H9 (cell line): ENCODE data around the gene B4GALNT1. TPM values are rescaled to one million over a fixed set of nuclear protein-coding genes. Genes with fewer than 3 reads are reported as not detected.

Source experiments
- DNase-seq: peaks from one replicate; pipeline ENCODE4 v3.0.0-alpha.2; 2017
- H2AFZ ChIP-seq: one replicate; pipeline ENCODE4 v1.6.1; 2013; ENCODE audit warnings: mild to moderate bottlenecking, low read length, control low read depth, moderate library complexity
- H2AK5ac ChIP-seq: 2 replicates; pipeline ENCODE4 v1.6.1; 2013; ENCODE audit warnings: low read length, control low read depth, mixed read lengths; ENCODE audit not compliant: insufficient read length
- H2BK120ac ChIP-seq: one replicate; pipeline ENCODE4 v1.6.1; 2013; ENCODE audit warnings: low read depth, mild to moderate bottlenecking, low read length, control low read depth, inconsistent platforms; ENCODE audit not compliant: poor library complexity, severe bottlenecking
- H2BK12ac ChIP-seq: 2 replicates; pipeline ENCODE4 v1.6.1; 2013; ENCODE audit warnings: low read length, control low read depth, mixed read lengths, low read depth; ENCODE audit not compliant: insufficient read length
- H2BK15ac ChIP-seq: 2 replicates; pipeline ENCODE4 v1.6.1; 2013; ENCODE audit warnings: low read depth, low read length, control low read depth
- H2BK20ac ChIP-seq: one replicate; pipeline ENCODE4 v1.6.1; 2013; ENCODE audit warnings: low read depth, mild to moderate bottlenecking, low read length, control low read depth, inconsistent platforms; ENCODE audit not compliant: poor library complexity, severe bottlenecking
- H2BK5ac ChIP-seq: 2 replicates; pipeline ENCODE4 v1.6.1; 2013; ENCODE audit warnings: low read length, control low read depth, mixed read lengths; ENCODE audit not compliant: insufficient read length
- H3K14ac ChIP-seq: 2 replicates; pipeline ENCODE4 v1.6.1; 2013; ENCODE audit warnings: low read length, control low read depth; ENCODE audit not compliant: insufficient read depth
- H3K18ac ChIP-seq: 2 replicates; pipeline ENCODE4 v1.6.1; 2013; ENCODE audit warnings: low read depth, mild to moderate bottlenecking, mixed read lengths, low read length, control low read depth; ENCODE audit not compliant: insufficient read length
- H3K23ac ChIP-seq: 2 replicates; pipeline ENCODE4 v1.6.1; 2013; ENCODE audit warnings: low read length, control low read depth, mixed read lengths, low read depth; ENCODE audit not compliant: insufficient read length
- H3K23me2 ChIP-seq: 2 replicates; pipeline ENCODE4 v1.6.1; 2013; ENCODE audit warnings: low read depth, mild to moderate bottlenecking, mixed read lengths, low read length, control low read depth; ENCODE audit not compliant: insufficient read length, poor library complexity, severe bottlenecking
- H3K27ac ChIP-seq: 2 replicates; pipeline ENCODE4 v1.5.1; 2013; ENCODE audit warnings: low read length, control low read depth, mixed read lengths, low read depth; ENCODE audit not compliant: insufficient read length
- H3K27me3 ChIP-seq: 2 replicates; pipeline ENCODE4 v1.6.1; 2013; ENCODE audit warnings: low read length, control low read depth, inconsistent platforms; ENCODE audit not compliant: insufficient read depth
- H3K4ac ChIP-seq: 2 replicates; pipeline ENCODE4 v1.6.1; 2013; ENCODE audit warnings: low read depth, mild to moderate bottlenecking, control low read depth, inconsistent platforms, low read length, moderate library complexity
- H3K4me1 ChIP-seq: 2 replicates; pipeline ENCODE4 v1.6.1; 2013; ENCODE audit warnings: low read length, control low read depth, inconsistent platforms; ENCODE audit not compliant: insufficient read depth
- H3K4me2 ChIP-seq: 2 replicates; pipeline ENCODE4 v1.6.1; 2013; ENCODE audit warnings: low read length, control low read depth, mixed read lengths; ENCODE audit not compliant: insufficient read length, insufficient read depth
- H3K56ac ChIP-seq: 2 replicates; pipeline ENCODE4 v1.6.1; 2013; ENCODE audit warnings: low read depth, mild to moderate bottlenecking, mixed read lengths, low read length, control low read depth; ENCODE audit not compliant: insufficient read length
- H3K79me1 ChIP-seq: 2 replicates; pipeline ENCODE4 v1.6.1; 2013; ENCODE audit warnings: low read depth, mild to moderate bottlenecking, moderate library complexity, low read length, control low read depth, inconsistent platforms; ENCODE audit not compliant: insufficient read depth, poor library complexity, severe bottlenecking
- H3K79me2 ChIP-seq: 2 replicates; pipeline ENCODE4 v1.6.1; 2013; ENCODE audit warnings: low read length, control low read depth, inconsistent platforms; ENCODE audit not compliant: insufficient read depth
- H3K9ac ChIP-seq: 2 replicates; pipeline ENCODE4 v1.6.1; 2013; ENCODE audit warnings: low read length, control low read depth, mixed read lengths; ENCODE audit not compliant: insufficient read length; ENCODE audit errors: extremely low read depth
- H3K9me3 ChIP-seq: one replicate; pipeline ENCODE4 v1.6.1; 2013; ENCODE audit warnings: low read depth, low read length, inconsistent platforms; ENCODE audit not compliant: control insufficient read depth
- H3T11ph ChIP-seq: one replicate; pipeline ENCODE4 v1.6.1; 2013; ENCODE audit warnings: mild to moderate bottlenecking, low read length, control low read depth, inconsistent platforms
- H4K20me1 ChIP-seq: one replicate; pipeline ENCODE4 v1.6.1; 2013; ENCODE audit not compliant: control insufficient read depth, insufficient read length, insufficient read depth
- H4K5ac ChIP-seq: 2 replicates; pipeline ENCODE4 v1.6.1; 2013; ENCODE audit warnings: low read depth, mild to moderate bottlenecking, mixed read lengths, low read length, control low read depth; ENCODE audit not compliant: insufficient read length
- H4K8ac ChIP-seq: replicated peaks from 2 replicates; pipeline ENCODE4 v1.6.1; 2013; ENCODE audit warnings: low read length, control low read depth, mixed read lengths, low read depth; ENCODE audit not compliant: insufficient read length
- H4K91ac ChIP-seq: 2 replicates; pipeline ENCODE4 v1.6.1; 2013; ENCODE audit warnings: low read depth, mild to moderate bottlenecking, moderate library complexity, mixed read lengths, low read length, control low read depth; ENCODE audit not compliant: insufficient read length
- H3K27ac Mint-ChIP-seq, 3 experiments: 2 replicates in 2 of 3; 3 replicates in 1 of 3; pipeline ENCODE4 v1.8.0; 2020 to 2021; ENCODE audit warnings: mixed read lengths in 3 of 3, mild to moderate bottlenecking in 1 of 3, moderate library complexity in 1 of 3
- H3K27me3 Mint-ChIP-seq: 2 replicates; pipeline ENCODE4 v1.8.0; 2021; ENCODE audit warnings: low read depth, mild to moderate bottlenecking, moderate library complexity, mixed read lengths
- H3K36me3 Mint-ChIP-seq, 3 experiments: 2 replicates in 2 of 3; 3 replicates in 1 of 3; pipeline ENCODE4 v1.8.0; 2020 to 2021; ENCODE audit warnings: low read depth in 3 of 3, mixed read lengths in 3 of 3; ENCODE audit not compliant: insufficient read depth in 1 of 3
- H3K4me1 Mint-ChIP-seq, 2 experiments: 2 replicates each; pipeline ENCODE4 v1.8.0; 2020; ENCODE audit warnings: mixed read lengths in 2 of 2
- H3K4me3 Mint-ChIP-seq, 2 experiments: 2 replicates in 1 of 2; 3 replicates in 1 of 2; pipeline ENCODE4 v1.8.0; 2020 to 2021; ENCODE audit warnings: mild to moderate bottlenecking in 2 of 2, mixed read lengths in 2 of 2, moderate library complexity in 1 of 2
- H3K9me3 Mint-ChIP-seq, 2 experiments: 2 replicates in 1 of 2; 3 replicates in 1 of 2; pipeline ENCODE4 v1.8.0; 2020; ENCODE audit warnings: mild to moderate bottlenecking in 2 of 2, mixed read lengths in 2 of 2, moderate library complexity in 1 of 2
- CTCF ChIP-seq: fragments of 200-600 bp; sonication (generic); conservative IDR thresholded peaks from 3 replicates; pipeline ENCODE4 v1.8.0; 2021; ENCODE audit warnings: antibody characterized with exemption, mild to moderate bottlenecking
- WGBS: extraction: QIAGEN DNeasy Blood & Tissue Kit; methylation state at CpG from one replicate; pipeline ENCODE4 v1.1.7; 2013; ENCODE audit warnings: missing lambda C conversion rate, low lambda C conversion rate, mixed read lengths; ENCODE audit not compliant: insufficient read length; ENCODE audit errors: extremely low coverage; 5-methylcytosine and 5-hydroxymethylcytosine counted together
- total RNA-seq: library from RNA; stranded (reverse); gene quantifications from 2 replicates; pipeline ENCODE4 v1.2.1, GENCODE V29; 2021

Gene B4GALNT1
- total RNA-seq, 1 experiment from 2014 or later: 2.3 TPM

DNA sequence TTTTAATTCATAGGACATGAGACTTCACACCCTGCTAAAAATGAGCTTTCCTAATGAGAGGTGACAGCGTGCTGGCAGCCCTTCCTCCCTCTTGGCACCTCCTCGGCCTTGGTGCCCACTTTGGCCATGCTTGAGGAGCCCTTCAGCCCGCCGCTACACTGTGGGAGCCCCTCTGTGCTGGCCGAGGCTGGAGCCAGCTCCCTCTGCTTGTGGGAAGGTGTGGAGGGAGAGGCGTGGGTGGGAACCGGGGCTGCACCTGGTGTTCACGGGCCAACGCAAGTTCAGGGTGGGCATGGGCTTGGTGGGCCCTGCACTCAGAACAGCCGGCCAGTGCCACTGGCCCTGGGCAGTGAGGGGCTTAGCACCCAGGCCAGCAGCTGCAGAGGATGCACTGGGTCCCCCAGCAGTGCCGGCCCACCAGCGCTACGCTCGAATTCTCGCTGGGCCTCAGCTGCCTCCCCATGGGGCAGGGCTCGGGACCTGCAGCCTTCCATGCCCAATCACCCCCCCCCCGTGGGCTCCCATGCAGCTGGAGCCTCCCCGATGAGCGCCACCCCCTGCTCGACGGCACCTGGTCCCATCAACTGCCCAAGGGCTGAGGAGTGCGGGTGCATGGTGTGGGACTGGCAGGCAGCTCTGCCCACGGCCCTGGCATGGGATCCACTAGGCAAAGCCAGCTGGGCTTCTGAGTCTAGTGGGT, 22.7 kb upstream of the B4GALNT1 start:
- H4K5ac ChIP-seq: no peak overlapping the region
- H3K56ac ChIP-seq: no peak overlapping the region
- no peaks in the 10 kb centered on the region for H4K20me1 ChIP-seq
- Mint-ChIP-seq H3K4me1 (no peaks in the 10 kb centered on the region), H3K27ac (no peak overlapping the region), H3K9me3 (peaks cover 62 to 65% of the 10 kb centered on the region in 2 experiments), H3K36me3 (peaks cover 0 to 14% (median 7%) of the 10 kb centered on the region in 3 experiments; a peak in 3 of 7 replicates), H3K4me3 (no peak overlapping the region; a peak in 1 of 5 replicates), H3K27me3 (peaks cover 23% of the 10 kb centered on the region)
- H2BK20ac ChIP-seq: no peak overlapping the region
- TF ChIP-seq CTCF: no peak
- H3K23me2 ChIP-seq: no peaks in the 10 kb centered on the region
- H3K9ac ChIP-seq: no peak overlapping the region
- H2AFZ ChIP-seq: no peak overlapping the region
- H3K4me1 ChIP-seq: no peaks in the 10 kb centered on the region
- H3K79me2 ChIP-seq: no peaks in the 10 kb centered on the region
- H3K18ac ChIP-seq: no peak overlapping the region
- no peak overlapping the region for H3K27ac ChIP-seq
- DNase-seq: no peak
- no peaks in the 10 kb centered on the region for H3K27me3 ChIP-seq
- no peak overlapping the region for H3K23ac ChIP-seq
- H3K4me2 ChIP-seq: no peak overlapping the region
- no peak overlapping the region for H3K14ac ChIP-seq
- no peak overlapping the region for H4K8ac ChIP-seq
- no CpG with 5 or more reads among the region's 23 CpGs for WGBS
- no peak overlapping the region for H3T11ph ChIP-seq
- H3K79me1 ChIP-seq: no peaks in the 10 kb centered on the region
- H2BK120ac ChIP-seq: no peak overlapping the region
- no peak overlapping the region for H2AK5ac ChIP-seq
- no peak overlapping the region for H3K4ac ChIP-seq
- no peak overlapping the region for H4K91ac ChIP-seq
- H3K9me3 ChIP-seq: no peaks in the 10 kb centered on the region
- no peak overlapping the region for H2BK15ac ChIP-seq
- no peak overlapping the region for H2BK5ac ChIP-seq
- no peak overlapping the region for H2BK12ac ChIP-seq
